ENCODE measurements around the gene CFAP61. TPM values are rescaled to one million over a fixed set of nuclear protein-coding genes. Genes with fewer than 3 reads are reported as not detected.

Gene CFAP61
- total and polyA plus RNA-seq, 9 of the 15 experiments (the other 6 are each of a cell fraction or from before 2014, with no cell fraction given) = 0.11 TPM; not detected in 8

GRCh38 chr20:20174089-20174835, 121.9 kb downstream of the CFAP61 start:
- CTCF ChIA-PET (ENCODE audit: low intra/inter-chr PET ratio) = no interaction called here
- no peaks in the 10 kb centered on the region for H3K4me1 ChIP-seq (replicated peaks in 1 of 2; ENCODE audit: control insufficient read depth in 2 of 2, insufficient read depth in 2 of 2, low read length in 2 of 2)
- H3K9ac ChIP-seq (ENCODE audit: insufficient read depth in 1 of 2, low read depth in 2 of 2, low read length in 2 of 2) = no peak overlapping the region
- WGBS (ENCODE audit: insufficient coverage, low coverage, missing lambda C conversion rate) = 3% methylated on average over 10 of the region's 10 CpGs
- in situ Hi-C loops (cut with MboI) (no loop called here), intact Hi-C loops (cut with micrococcal nuclease) (no loop called here)
- no TSS peak for BruUV-seq (replicated peaks)
- H2AFZ ChIP-seq (ENCODE audit: low read depth, low read length) = no peak overlapping the region
- no peak overlapping the region for H3K4me2 ChIP-seq (ENCODE audit: insufficient read depth, low read length)
- no peaks in the 10 kb centered on the region for H3K79me2 ChIP-seq (ENCODE audit: control insufficient read depth, insufficient read depth, low read length)
- H3K27ac ChIP-seq (ENCODE audit: extremely low read depth, low read depth, low read length) = no peak overlapping the region
- no peaks in the 10 kb centered on the region for H4K20me1 ChIP-seq (replicated peaks; ENCODE audit: control insufficient read depth, insufficient read depth, low read length)
- no peaks in the 10 kb centered on the region for H3K36me3 ChIP-seq (ENCODE audit: control insufficient read depth, insufficient read depth, low read length)
- no peaks in the 10 kb centered on the region for H3K27me3 ChIP-seq (ENCODE audit: control insufficient read depth in 2 of 2, insufficient read depth in 2 of 2, low read length in 2 of 2)
- POLR2A ChIA-PET = no interaction called here
- FAIRE-seq = no peak
- H3K9me3 ChIP-seq (replicated peaks; ENCODE audit: control insufficient read depth, insufficient read depth, low read depth, low read length) = no peaks in the 10 kb centered on the region
- H3K9me1 ChIP-seq (ENCODE audit: control insufficient read depth, insufficient read depth, low read length) = no peaks in the 10 kb centered on the region
- DNase-seq (ENCODE audit: extremely low read depth in 1 of 4, low spot score in 3 of 4) = no peak
- no peak overlapping the region for H3K4me3 ChIP-seq
- ATAC-seq = no peak
- TF ChIP-seq CLOCK (CRISPR knock-in tag; IDR thresholded peaks at IDR 0.05; ENCODE audit: borderline replicate concordance) = no peak
- TF ChIP-seq ZBTB17 (CRISPR knock-in tag; IDR thresholded peaks at IDR 0.05) = no peak
- TF ChIP-seq HINFP (tag; conservative IDR thresholded peaks at IDR 0.05; ENCODE audit: low read depth) = no peak
- TF ChIP-seq, protein P1, sequence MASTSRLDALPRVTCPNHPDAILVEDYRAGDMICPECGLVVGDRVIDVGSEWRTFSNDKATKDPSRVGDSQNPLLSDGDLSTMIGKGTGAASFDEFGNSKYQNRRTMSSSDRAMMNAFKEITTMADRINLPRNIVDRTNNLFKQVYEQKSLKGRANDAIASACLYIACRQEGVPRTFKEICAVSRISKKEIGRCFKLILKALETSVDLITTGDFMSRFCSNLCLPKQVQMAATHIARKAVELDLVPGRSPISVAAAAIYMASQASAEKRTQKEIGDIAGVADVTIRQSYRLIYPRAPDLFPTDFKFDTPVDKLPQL (IDR thresholded peaks at IDR 0.05; ENCODE audit: extremely low read depth, insufficient read length) = no peak
- no peak for TF ChIP-seq ZBTB49 (CRISPR knock-in tag; IDR thresholded peaks at IDR 0.05; ENCODE audit: borderline replicate concordance)
- no peak for TF ChIP-seq RBM39 (optimal IDR thresholded peaks at IDR 0.05; ENCODE audit: low read depth, low read length)
- no peak for TF ChIP-seq POLR3A (IDR thresholded peaks at IDR 0.05; ENCODE audit: borderline replicate concordance, extremely low read depth, insufficient read depth, insufficient read length)
- no peak for TF ChIP-seq ELK3 (CRISPR knock-in tag; IDR thresholded peaks at IDR 0.05)
- no peak for TF ChIP-seq IRF9 (tag; IDR thresholded peaks at IDR 0.05)
- TF ChIP-seq SAFB2 (IDR thresholded peaks at IDR 0.05; ENCODE audit: borderline replicate concordance, low read depth, low read length, severe bottlenecking) = no peak
